Thoracic aorta endothelial cell (primary cell): ENCODE results near the gene RUSC2. TPM values are rescaled to one million over a fixed set of nuclear protein-coding genes. Genes with fewer than 3 reads are reported as not detected.

Experiments
- total RNA-seq: library from RNA; depleted of rRNA; stranded (reverse); fragments of >200 nt; gene quantifications from 2 replicates; pipeline ENCODE4 v1.2.3, GENCODE V29; 2012

RUSC2 gene
- total RNA-seq, result 18.9 and 34.7 TPM in 2 replicates

GRCh38 chr9:35489313-35490154 lies at the start of gene RUSC2:
TSS of gene RUSC2 (plus strand) at chr9:35490111. CDS start at chr9:35546522, 56,411 bp downstream.

Other genes starting within 250 kb of the RUSC2 start
- gene TESK1, start 115.2 kb downstream of the RUSC2 start, total RNA-seq, result 6.4 and 9.0 TPM in 2 replicates
- not detected in 2 replicates for gene CD72, start 128.3 kb downstream of the RUSC2 start, total RNA-seq
- not detected in 2 replicates for gene SIT1, start 160.8 kb downstream of the RUSC2 start, total RNA-seq
- 17,175 and 23,866 TPM in 2 replicates for gene RMRP, start 167.9 kb downstream of the RUSC2 start, total RNA-seq
- 6.7 and 7.0 TPM in 2 replicates for gene CCDC107, start 168.2 kb downstream of the RUSC2 start, total RNA-seq
- 1.5 and 4.2 TPM in 2 replicates for gene ARHGEF39, start 175.1 kb downstream of the RUSC2 start, total RNA-seq
- gene CA9, start 183.8 kb downstream of the RUSC2 start, total RNA-seq, result 0.14 TPM in 1 of 2 replicates, not detected in the other
- 122 and 178 TPM in 2 replicates for gene TPM2, start 199.8 kb downstream of the RUSC2 start, total RNA-seq
- gene TLN1, start 242.1 kb downstream of the RUSC2 start, total RNA-seq, result 359 and 362 TPM in 2 replicates
- 40.8 and 60.0 TPM in 2 replicates for gene CREB3, start 242.6 kb downstream of the RUSC2 start, total RNA-seq